Mesendoderm (in vitro differentiated cells): Measurements from ENCODE around the gene CIB2.

Experiments used
- DNase-seq: peaks from one replicate; pipeline ENCODE4 v3.0.0; 2013
- H2AK5ac ChIP-seq: 2 replicates; pipeline ENCODE4 v1.6.1; 2013; ENCODE audit warnings: low read length, inconsistent platforms
- H2BK120ac ChIP-seq: 2 replicates; pipeline ENCODE4 v1.6.1; 2013; ENCODE audit warnings: low read depth, mild to moderate bottlenecking, low read length, moderate library complexity, mixed read lengths
- H2BK15ac ChIP-seq: replicated peaks from 2 replicates; pipeline ENCODE4 v1.6.1; 2013; ENCODE audit warnings: low read depth, mild to moderate bottlenecking, moderate library complexity
- H2BK5ac ChIP-seq: 2 replicates; pipeline ENCODE4 v1.6.1; 2013; ENCODE audit warnings: low read length, inconsistent platforms
- H3K18ac ChIP-seq: 2 replicates; pipeline ENCODE4 v1.6.1; 2013; ENCODE audit warnings: mild to moderate bottlenecking, low read length, mixed read lengths
- H3K23ac ChIP-seq: one replicate; pipeline ENCODE4 v1.6.1; 2013; ENCODE audit warnings: low read length
- H3K27ac ChIP-seq: 2 replicates; pipeline ENCODE4 v1.5.1; 2013; ENCODE audit warnings: low read depth, mild to moderate bottlenecking, inconsistent platforms, low read length, moderate library complexity
- H3K27me3 ChIP-seq: 2 replicates; pipeline ENCODE4 v1.6.1; 2013; ENCODE audit warnings: low read length, control low read depth, mild to moderate bottlenecking, inconsistent platforms; ENCODE audit not compliant: insufficient read depth, poor library complexity
- H3K36me3 ChIP-seq: 2 replicates; pipeline ENCODE4 v1.6.1; 2013; ENCODE audit warnings: low read length, inconsistent platforms; ENCODE audit not compliant: control insufficient read depth, insufficient read depth
- H3K4ac ChIP-seq: one replicate; pipeline ENCODE4 v1.6.1; 2013; ENCODE audit warnings: low read depth, mild to moderate bottlenecking, low read length, moderate library complexity
- H3K4me1 ChIP-seq: 2 replicates; pipeline ENCODE4 v1.6.1; 2013; ENCODE audit warnings: low read depth, low read length, inconsistent platforms; ENCODE audit not compliant: control insufficient read depth
- H3K4me2 ChIP-seq: 2 replicates; pipeline ENCODE4 v1.6.1; 2013; ENCODE audit warnings: low read length
- H3K4me3 ChIP-seq: 2 replicates; pipeline ENCODE4 v1.5.1; 2013; ENCODE audit warnings: mild to moderate bottlenecking, low read length
- H3K56ac ChIP-seq: one replicate; pipeline ENCODE4 v1.6.1; 2013; ENCODE audit warnings: low read length
- H3K79me1 ChIP-seq: 2 replicates; pipeline ENCODE4 v1.6.1; 2013; ENCODE audit warnings: low read length, inconsistent platforms
- H3K79me2 ChIP-seq: 2 replicates; pipeline ENCODE4 v1.6.1; 2013; ENCODE audit warnings: mild to moderate bottlenecking, low read length; ENCODE audit not compliant: control insufficient read depth, insufficient read depth
- H3K9ac ChIP-seq: 2 replicates; pipeline ENCODE4 v1.6.1; 2013; ENCODE audit warnings: low read length, inconsistent platforms
- H4K5ac ChIP-seq: one replicate; pipeline ENCODE4 v1.6.1; 2013; ENCODE audit warnings: low read length
- H4K8ac ChIP-seq: one replicate; pipeline ENCODE4 v1.6.1; 2013; ENCODE audit warnings: low read depth, mild to moderate bottlenecking, control low read depth, low read length, moderate library complexity
- WGBS: extraction: QIAGEN DNeasy Blood & Tissue Kit; methylation state at CpG from one replicate; pipeline ENCODE4 v1.1.7; 2013; ENCODE audit warnings: low lambda C conversion rate, missing lambda C conversion rate; ENCODE audit not compliant: insufficient coverage; ENCODE audit errors: extremely low coverage; 5-methylcytosine and 5-hydroxymethylcytosine counted together

The CIB2 gene

DNA sequence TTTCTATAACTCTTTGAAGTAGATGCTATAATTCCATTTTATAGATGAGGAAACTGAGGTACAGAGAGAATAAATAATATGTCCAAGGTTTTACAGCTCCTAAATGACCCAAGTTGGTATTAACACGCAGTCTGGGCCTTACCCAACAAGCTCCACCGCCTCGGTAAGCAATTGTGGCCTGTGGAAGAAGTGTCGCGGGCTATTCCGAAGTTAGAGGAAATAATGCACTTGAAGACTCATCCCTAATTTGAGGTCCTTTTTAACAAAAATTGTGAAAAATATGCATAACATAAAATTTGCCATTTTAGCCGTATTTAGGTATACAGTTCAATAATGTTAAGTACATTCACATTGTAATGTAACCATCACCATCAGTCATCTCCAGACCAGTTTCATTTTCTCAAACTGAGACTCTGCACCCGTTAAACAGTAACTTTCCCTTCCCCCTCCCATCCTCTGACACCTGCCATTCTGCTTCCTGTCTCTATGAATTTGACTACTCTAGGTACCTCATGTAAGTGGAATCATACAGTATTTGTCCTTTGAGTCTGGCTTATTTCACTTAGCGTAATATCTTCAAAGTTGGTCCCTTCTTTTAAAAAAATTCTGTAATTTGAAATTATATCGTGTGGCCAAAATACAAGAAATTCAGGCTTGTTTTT lies 36.1 kb upstream of the CIB2 start:
- no peak overlapping the region for H3K4ac ChIP-seq
- H3K18ac ChIP-seq: no peak overlapping the region
- H3K4me2 ChIP-seq: no peak overlapping the region
- no peak overlapping the region for H4K5ac ChIP-seq
- WGBS: no CpG with 5 or more reads among the region's 10 CpGs
- no peaks in the 10 kb centered on the region for H3K79me1 ChIP-seq
- H3K27ac ChIP-seq: no peak overlapping the region
- H2BK120ac ChIP-seq: no peak overlapping the region
- H3K36me3 ChIP-seq: peaks cover 2% of the 10 kb centered on the region
- H3K27me3 ChIP-seq: no peaks in the 10 kb centered on the region
- DNase-seq: no peak
- no peak overlapping the region for H4K8ac ChIP-seq
- H3K56ac ChIP-seq: no peak overlapping the region
- H2AK5ac ChIP-seq: no peak overlapping the region
- no peak overlapping the region for H3K23ac ChIP-seq
- H3K4me1 ChIP-seq: no peaks in the 10 kb centered on the region
- no peaks in the 10 kb centered on the region for H3K79me2 ChIP-seq
- no peak overlapping the region for H2BK15ac ChIP-seq
- H2BK5ac ChIP-seq: no peak overlapping the region
- no peak overlapping the region for H3K4me3 ChIP-seq
- H3K9ac ChIP-seq: no peak overlapping the region

DNA sequence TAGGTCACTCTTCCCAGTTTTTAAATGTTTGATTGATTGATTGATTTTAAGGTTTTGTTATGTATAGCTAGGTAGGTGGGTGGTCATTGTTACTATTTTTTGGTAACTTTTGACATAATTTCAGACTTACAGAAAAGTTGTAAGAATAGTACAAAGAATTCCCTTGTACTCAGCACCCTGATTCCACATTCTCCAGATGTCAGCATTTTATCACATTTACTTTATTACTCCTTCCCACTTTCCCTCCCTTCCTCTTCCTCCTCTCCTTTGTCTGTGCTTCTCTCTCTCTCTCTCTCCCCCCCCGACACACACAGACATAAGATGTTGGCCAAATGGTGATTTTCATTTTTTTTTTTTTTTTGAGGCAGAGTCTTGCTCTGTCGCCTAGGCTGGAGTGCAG lies 32.8 kb upstream of the CIB2 start:
- Histone ChIP-seq H3K79me2 (no peaks in the 10 kb centered on the region), H3K4me3 (no peak overlapping the region), H3K9ac (no peak overlapping the region), H2AK5ac (no peak overlapping the region), H3K4me1 (no peaks in the 10 kb centered on the region), H3K27ac (no peak overlapping the region), H2BK15ac (no peak overlapping the region), H3K4ac (no peak overlapping the region), H3K27me3 (no peaks in the 10 kb centered on the region), H3K56ac (no peak overlapping the region), H4K8ac (no peak overlapping the region), H2BK120ac (no peak overlapping the region), H3K4me2 (no peak overlapping the region), H2BK5ac (no peak overlapping the region), H3K36me3 (peaks cover 2% of the 10 kb centered on the region), H3K79me1 (no peaks in the 10 kb centered on the region), H3K18ac (no peak overlapping the region), H4K5ac (no peak overlapping the region), H3K23ac (no peak overlapping the region)
- WGBS: no CpG with 5 or more reads among the region's 2 CpGs
- DNase-seq: no peak

DNA sequence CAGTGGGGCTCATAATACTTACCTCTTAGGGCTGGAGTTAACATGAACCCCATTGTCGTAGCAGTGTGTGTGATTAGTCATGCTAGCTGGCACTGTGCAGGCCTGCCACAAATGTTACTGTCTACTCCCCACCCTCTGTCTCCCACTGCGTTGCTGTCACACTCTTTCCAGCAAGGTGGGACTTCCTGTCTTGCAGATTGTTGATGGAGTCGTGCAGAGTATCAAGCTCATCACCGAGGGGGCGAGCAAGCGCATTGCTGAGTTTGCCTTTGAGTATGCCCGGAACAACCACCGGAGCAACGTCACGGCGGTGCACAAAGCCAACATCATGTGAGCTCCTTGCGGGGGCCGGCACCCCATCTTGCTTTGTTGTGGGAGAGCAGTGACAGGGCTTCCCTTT lies 30.8 kb upstream of the CIB2 start:
- H3K79me1 ChIP-seq: no peaks in the 10 kb centered on the region
- H2BK5ac ChIP-seq: no peak overlapping the region
- H3K56ac ChIP-seq: no peak overlapping the region
- no peak overlapping the region for H3K18ac ChIP-seq
- H3K9ac ChIP-seq: no peak overlapping the region
- peaks cover 2% of the 10 kb centered on the region for H3K36me3 ChIP-seq
- no peak overlapping the region for H3K4ac ChIP-seq
- H2BK15ac ChIP-seq: no peak overlapping the region
- H3K4me1 ChIP-seq: no peaks in the 10 kb centered on the region
- H3K4me2 ChIP-seq: no peak overlapping the region
- WGBS: no CpG with 5 or more reads among the region's 13 CpGs
- H3K27me3 ChIP-seq: no peaks in the 10 kb centered on the region
- no peak for DNase-seq
- H3K4me3 ChIP-seq: no peak overlapping the region
- H4K5ac ChIP-seq: no peak overlapping the region
- H3K23ac ChIP-seq: no peak overlapping the region
- no peak overlapping the region for H4K8ac ChIP-seq
- H3K79me2 ChIP-seq: no peaks in the 10 kb centered on the region
- H2AK5ac ChIP-seq: no peak overlapping the region
- H3K27ac ChIP-seq: no peak overlapping the region
- no peak overlapping the region for H2BK120ac ChIP-seq

DNA sequence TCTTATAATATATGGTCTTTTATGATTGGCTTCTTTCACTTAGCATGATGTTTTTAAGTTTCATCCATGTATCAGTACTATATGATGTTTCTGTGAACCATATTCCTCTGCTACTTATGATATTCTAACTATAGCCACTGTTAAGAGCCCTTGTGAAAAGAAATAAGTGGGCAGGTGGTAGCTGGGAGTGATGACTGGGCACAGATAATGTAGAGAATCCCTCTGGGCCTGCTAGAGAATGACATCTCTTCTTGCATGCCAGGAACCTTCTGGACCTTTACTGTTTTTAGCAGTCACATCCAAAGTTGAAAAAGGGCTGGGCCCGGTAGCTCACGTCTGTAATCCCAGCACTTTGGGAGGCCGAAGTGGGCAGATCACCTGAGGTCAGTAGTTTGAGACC lies 28.1 kb upstream of the CIB2 start:
- Histone ChIP-seq H3K4me1 (no peaks in the 10 kb centered on the region), H3K9ac (no peak overlapping the region), H4K8ac (no peak overlapping the region), H3K79me2 (no peaks in the 10 kb centered on the region), H3K23ac (no peak overlapping the region), H3K4me3 (no peak overlapping the region), H3K56ac (no peak overlapping the region), H3K27me3 (no peaks in the 10 kb centered on the region), H3K4ac (no peak overlapping the region), H2BK120ac (no peak overlapping the region), H2AK5ac (no peak overlapping the region), H2BK5ac (no peak overlapping the region), H3K79me1 (no peaks in the 10 kb centered on the region), H4K5ac (no peak overlapping the region), H2BK15ac (no peak overlapping the region), H3K18ac (no peak overlapping the region), H3K36me3 (peaks cover 2% of the 10 kb centered on the region), H3K4me2 (no peak overlapping the region), H3K27ac (no peak overlapping the region)
- WGBS: no CpG with 5 or more reads among the region's 3 CpGs
- DNase-seq: no peak

DNA sequence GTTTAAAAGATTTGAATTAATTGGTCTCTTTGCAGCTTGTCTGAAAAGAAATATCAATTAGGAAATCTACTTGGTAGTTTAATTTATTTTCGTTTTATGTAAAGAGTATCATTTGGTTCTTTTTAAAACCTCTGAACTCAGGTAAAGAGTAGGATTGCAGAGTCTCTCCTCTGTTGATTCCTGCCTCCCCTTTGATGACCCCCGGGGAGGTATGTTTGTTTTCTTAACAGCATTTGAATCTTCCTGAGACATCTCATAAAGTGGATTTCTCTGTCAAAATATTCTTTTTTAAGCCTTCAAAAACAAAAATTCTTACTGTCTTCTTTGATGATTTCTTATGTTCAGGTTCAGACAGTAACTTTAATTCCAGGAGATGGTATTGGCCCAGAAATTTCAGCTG lies 26.0 kb upstream of the CIB2 start:
- Histone ChIP-seq H2AK5ac (no peak overlapping the region), H3K56ac (no peak overlapping the region), H3K27ac (no peak overlapping the region), H3K27me3 (no peaks in the 10 kb centered on the region), H3K79me2 (no peaks in the 10 kb centered on the region), H3K18ac (no peak overlapping the region), H4K5ac (no peak overlapping the region), H2BK15ac (no peak overlapping the region), H3K23ac (no peak overlapping the region), H3K79me1 (no peaks in the 10 kb centered on the region), H3K4me3 (no peak overlapping the region), H3K36me3 (peaks cover 2% of the 10 kb centered on the region), H2BK120ac (no peak overlapping the region), H3K4me2 (no peak overlapping the region), H4K8ac (no peak overlapping the region), H2BK5ac (no peak overlapping the region), H3K4ac (no peak overlapping the region), H3K9ac (no peak overlapping the region), H3K4me1 (no peaks in the 10 kb centered on the region)
- no CpG with 5 or more reads among the region's 2 CpGs for WGBS
- peak; percentile 35 for DNase-seq

DNA sequence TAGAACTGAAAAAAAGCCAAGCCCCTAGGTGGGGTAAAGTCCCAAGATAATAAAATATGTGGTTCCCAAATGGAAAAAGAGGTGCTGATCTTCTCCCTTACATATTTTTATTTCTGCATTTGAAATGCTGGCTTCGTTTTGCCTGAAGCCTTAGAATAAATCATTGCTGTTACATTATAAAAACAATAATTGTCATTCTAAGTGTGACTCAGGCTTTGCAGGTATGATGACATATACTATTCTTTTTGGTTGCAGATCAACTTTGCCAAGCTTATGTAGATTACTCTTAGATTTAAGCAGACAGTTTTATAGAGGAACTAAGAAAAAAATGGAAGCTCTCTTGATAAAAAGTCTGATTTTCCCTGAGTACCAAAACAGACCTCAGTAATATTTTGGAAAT lies 25.4 kb upstream of the CIB2 start:
- Histone ChIP-seq H3K23ac (no peak overlapping the region), H2BK15ac (no peak overlapping the region), H3K4ac (no peak overlapping the region), H3K79me2 (no peaks in the 10 kb centered on the region), H3K9ac (no peak overlapping the region), H4K5ac (no peak overlapping the region), H3K56ac (no peak overlapping the region), H3K36me3 (peaks cover 2% of the 10 kb centered on the region), H3K27me3 (no peaks in the 10 kb centered on the region), H4K8ac (no peak overlapping the region), H3K79me1 (no peaks in the 10 kb centered on the region), H2BK5ac (no peak overlapping the region), H3K27ac (no peak overlapping the region), H3K18ac (no peak overlapping the region), H3K4me1 (no peaks in the 10 kb centered on the region), H2BK120ac (no peak overlapping the region), H2AK5ac (no peak overlapping the region), H3K4me3 (no peak overlapping the region), H3K4me2 (no peak overlapping the region)
- no peak for DNase-seq
- WGBS: no CpG with 5 or more reads among the region's 1 CpG
